Hematopoietic multipotent progenitor cell treated with erythropoietin and hydrocortisone succinate and interleukin-3 and kit ligand, for 8 days (in vitro differentiated cells): ENCODE data around the gene C2orf81.

Experiments
- DNase-seq: peaks from one replicate; pipeline ENCODE4 v3.0.0-alpha.2; 2015

C2orf81 gene

GRCh38 chr2:74387346-74387745, 34.1 kb downstream of the C2orf81 start:
- DNase-seq = no peak

DNA sequence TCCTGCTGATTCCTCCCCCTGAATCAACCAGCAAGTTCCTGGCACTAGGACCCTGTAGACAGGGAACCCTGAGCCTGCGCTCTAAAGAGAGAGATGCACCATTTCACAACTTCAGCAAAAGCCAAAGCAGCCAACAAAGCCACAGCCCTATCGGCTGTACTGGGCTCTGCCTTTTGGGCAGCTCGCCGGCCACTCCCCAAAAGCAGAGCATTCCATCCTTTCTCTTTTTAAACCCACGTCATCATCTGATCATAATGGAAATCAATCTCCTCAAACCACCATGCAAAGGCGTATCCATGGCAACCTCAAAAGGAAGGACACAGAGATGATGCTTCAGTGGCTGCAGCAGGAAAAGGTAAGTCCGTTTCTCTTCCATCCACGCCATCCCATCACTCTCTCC, 36.0 kb downstream of the C2orf81 start:
- DNase-seq = no peak

- DNase-seq = no peak
These were observed 37.4 kb downstream of the C2orf81 start for GRCh38 chr2:74384051-74384450.

DNA sequence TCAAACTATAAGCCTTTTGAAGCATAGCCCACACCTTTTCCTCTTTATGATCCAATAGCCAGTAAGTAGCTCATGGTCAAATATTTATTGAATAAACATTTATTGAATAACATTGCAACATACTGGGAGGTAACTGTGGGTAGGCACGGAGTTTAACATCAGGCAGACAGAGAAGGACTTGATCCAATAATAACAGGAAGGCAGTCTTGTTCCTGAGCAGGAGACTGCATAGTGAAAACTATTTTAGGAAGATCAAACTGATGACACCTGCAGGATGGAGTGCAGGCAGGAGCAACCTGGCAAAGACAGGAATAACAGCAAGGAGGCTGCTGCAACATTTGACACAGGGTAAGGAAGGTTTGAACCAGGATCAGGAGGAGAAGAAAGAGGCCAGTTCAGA, 38.2 kb downstream of the C2orf81 start:
- no peak for DNase-seq

DNA sequence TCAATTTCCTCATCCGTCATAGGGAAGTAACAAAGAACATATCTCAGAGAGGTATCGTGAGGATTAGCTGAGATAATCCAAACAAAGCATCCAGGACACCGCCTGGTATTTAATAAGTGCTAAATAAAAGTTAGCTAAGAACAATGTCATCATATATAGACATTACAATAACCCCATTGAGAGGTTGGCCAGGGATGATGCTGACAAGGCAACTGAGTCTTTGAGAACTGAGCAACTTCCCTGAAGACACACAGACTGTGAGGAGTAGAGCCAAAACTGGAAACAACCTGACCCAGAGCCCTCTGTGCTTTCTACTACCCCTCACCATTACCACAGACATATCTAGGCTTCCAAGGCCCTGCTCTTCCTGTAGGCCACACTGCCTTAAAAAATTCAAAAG, 39.7 kb downstream of the C2orf81 start:
- DNase-seq = no peak

- DNase-seq = peak; percentile 25
These were observed 41.3 kb downstream of the C2orf81 start, which contains the start of gene DCTN1 for GRCh38 chr2:74379851-74380789. Gene DCTN1 (minus strand): TSS chr2:74380311. CDS start chr2:74380037, 274 bp downstream.

DNA sequence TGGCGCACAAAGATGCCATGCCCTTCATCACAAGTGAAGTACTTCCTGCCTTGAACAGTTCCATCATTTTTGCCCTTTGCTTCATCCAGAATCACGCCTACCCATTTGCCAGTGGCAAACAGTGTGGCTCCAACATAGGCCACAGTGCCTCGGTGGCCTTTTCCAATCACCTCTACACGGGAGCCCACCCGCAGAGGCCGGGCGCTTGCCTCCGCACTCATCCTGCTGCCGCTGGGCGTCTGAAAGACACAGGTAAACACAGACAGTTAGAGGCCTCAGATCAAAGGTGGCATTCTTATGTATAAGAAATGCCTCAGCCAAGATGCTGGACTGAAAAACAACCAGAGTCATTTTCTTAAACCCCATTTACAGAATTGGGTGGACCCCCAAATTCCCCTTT, 43.4 kb downstream of the C2orf81 start:
- DNase-seq = no peak

DNA sequence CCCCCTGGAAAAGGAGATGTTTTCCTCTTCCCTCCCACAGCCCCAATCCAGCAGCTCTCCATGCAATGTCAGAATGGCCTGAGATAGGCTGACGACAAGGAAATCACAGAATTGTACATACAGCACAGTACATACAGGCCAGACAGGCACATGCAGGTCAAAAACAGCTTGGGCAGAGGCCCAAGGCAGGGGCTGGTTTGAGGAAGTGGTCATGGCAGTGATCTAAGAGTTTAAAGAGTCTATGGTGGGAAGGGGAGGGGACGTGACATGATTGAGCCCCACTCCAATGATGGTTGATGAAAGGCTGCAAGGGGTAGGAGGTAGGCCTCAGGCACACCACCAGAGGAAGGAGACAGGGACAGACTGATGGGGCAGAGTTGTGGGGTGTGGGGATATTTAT, 45.6 kb downstream of the C2orf81 start:
- no peak for DNase-seq

GRCh38 chr2:74374509-74375205, 46.8 kb downstream of the C2orf81 start:
- DNase-seq = peak; percentile 9

DNA sequence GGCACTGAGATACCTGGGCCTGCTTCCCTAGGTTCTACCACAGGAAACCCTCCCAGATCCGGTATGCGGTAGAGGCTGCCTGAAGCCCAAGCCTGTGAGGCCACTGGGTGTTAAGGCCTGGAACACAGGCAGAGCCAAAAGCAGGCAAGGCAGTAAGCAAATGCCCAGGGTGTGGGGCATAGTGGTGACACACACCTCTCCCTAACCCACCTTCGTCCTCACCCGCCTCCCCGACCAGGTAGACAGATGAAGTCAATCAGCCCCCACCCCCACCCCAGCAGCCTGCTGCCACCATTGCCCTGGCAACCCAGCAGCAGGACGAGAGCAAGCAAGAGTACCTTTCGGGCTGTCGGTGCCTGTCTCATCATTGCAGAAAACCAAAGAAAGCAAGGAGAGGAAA, 47.4 kb downstream of the C2orf81 start:
- no peak for DNase-seq

DNA sequence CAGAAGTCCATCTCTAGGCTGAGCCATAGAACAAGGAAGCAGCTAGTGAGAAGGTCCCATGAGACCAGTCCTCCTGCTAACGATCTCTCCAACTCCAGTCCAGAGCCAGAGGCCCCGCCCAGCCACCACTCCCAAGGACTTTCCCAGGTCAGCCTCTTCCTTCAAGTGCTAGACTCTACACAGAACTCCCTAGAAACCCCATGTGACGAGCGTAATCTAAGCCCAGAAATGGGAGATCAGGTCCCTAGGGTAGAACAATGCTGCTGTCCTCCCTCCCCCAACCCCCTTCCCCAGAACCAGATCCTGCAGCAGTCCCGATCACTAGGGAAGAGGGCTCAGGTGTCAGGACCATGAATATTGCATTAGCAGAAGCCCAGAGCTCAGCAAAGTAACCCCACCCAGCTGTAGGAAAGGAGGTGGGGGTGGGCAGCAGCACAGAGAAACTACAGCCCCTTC, 48.2 kb downstream of the C2orf81 start:
- DNase-seq = no peak

- DNase-seq = no peak
These were observed 48.7 kb downstream of the C2orf81 start for GRCh38 chr2:74372674-74373073.

- DNase-seq = no peak
These were observed 50.0 kb downstream of the C2orf81 start for GRCh38 chr2:74371421-74371820.

DNA sequence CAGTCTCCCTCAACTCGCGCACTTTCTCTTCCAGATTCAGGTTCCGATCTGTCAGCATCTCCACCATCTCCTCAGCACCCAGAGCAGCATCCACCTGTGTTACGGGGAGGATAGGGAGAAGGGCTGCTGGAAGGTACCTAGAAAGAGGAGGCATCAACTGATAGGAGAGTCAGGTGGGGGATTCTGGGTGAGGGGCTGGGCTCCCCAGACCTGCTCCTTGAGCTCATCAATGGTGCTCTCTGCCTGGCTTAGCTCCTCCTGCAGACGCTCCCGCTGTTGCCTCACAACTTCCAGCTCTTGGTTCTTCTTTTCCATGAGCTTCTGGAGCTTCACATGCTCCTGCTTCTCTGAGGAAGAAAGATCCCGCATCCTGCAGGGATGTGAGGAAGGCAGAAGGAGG, 51.4 kb downstream of the C2orf81 start:
- DNase-seq = no peak

- no peak for DNase-seq
These were observed 52.9 kb downstream of the C2orf81 start for GRCh38 chr2:74368499-74368898.

GRCh38 chr2:74367789-74368188, 53.6 kb downstream of the C2orf81 start:
- no peak for DNase-seq

- no peak for DNase-seq
These were observed 55.4 kb downstream of the C2orf81 start for GRCh38 chr2:74366036-74366435.

GRCh38 chr2:74364533-74365505, 56.6 kb downstream of the C2orf81 start:
- no peak for DNase-seq
